ENCODE results near the gene CLN5. TPM values are rescaled to one million over a fixed set of nuclear protein-coding genes. Genes with fewer than 3 reads are reported as not detected.
"Not testable (repeated sequence)": the region's sequence is repeated elsewhere in the genome, so short reads cannot be mapped to it uniquely, and the experiment has no call there.

Gene CLN5
- total RNA-seq, 2 experiments from 2014 or later, result 10.5 to 12.7 TPM

DNA sequence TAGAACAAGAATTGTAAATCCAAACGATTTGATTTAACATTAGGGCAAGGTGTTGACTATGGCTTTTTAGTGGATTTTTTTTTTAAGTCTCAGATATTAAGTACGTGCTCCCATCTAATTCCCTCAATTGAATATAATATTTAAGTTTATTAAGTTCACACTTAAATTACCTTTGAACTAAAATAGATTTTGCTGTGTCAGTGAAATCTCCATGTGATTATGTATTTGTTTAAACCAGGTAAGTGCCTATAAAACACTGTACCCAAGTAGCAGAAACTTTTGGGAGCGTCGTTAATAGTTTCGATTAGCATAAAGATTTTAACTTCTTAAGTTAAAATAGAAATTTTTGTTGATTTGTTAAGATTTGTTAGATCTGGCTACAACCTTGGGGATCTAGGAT, 1.6 kb downstream of the CLN5 start:
- Mint-ChIP-seq H3K4me1 (peaks cover 45% of the 10 kb centered on the region), H3K27me3 (no peaks in the 10 kb centered on the region), H3K36me3 (peaks cover 34% of the 10 kb centered on the region), H3K9me3 (no peaks in the 10 kb centered on the region), H3K4me3 (peak overlapping the region; percentile 96), H3K27ac (peak overlapping the region; percentile 99)
- no peak for DNase-seq

- H3K36me3 Mint-ChIP-seq, result peaks cover 38% of the 10 kb centered on the region
- H3K4me3 Mint-ChIP-seq, result peak overlapping the region; percentile 44
- no peak for DNase-seq
- H3K27ac Mint-ChIP-seq, result no peak overlapping the region
- H3K4me1 Mint-ChIP-seq, result peaks cover 45% of the 10 kb centered on the region
- H3K27me3 Mint-ChIP-seq, result no peaks in the 10 kb centered on the region
- H3K9me3 Mint-ChIP-seq, result no peaks in the 10 kb centered on the region
Measured at GRCh38 chr13:76994281-76994680, 2.4 kb downstream of the CLN5 start.

DNA sequence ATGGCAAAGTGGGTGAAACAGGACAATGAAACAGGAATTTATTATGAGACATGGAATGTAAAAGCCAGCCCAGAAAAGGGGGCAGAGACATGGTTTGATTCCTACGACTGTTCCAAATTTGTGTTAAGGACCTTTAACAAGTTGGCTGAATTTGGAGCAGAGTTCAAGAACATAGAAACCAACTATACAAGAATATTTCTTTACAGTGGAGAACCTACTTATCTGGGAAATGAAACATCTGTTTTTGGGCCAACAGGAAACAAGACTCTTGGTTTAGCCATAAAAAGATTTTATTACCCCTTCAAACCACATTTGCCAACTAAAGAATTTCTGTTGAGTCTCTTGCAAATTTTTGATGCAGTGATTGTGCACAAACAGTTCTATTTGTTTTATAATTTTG, 8.6 kb downstream of the CLN5 start:
- no peaks in the 10 kb centered on the region for H3K27me3 Mint-ChIP-seq
- H3K27ac Mint-ChIP-seq, result no peak overlapping the region
- no peaks in the 10 kb centered on the region for H3K9me3 Mint-ChIP-seq
- no peak overlapping the region for H3K4me3 Mint-ChIP-seq
- no peak for DNase-seq
- peaks cover 28% of the 10 kb centered on the region for H3K4me1 Mint-ChIP-seq
- peaks cover 38% of the 10 kb centered on the region for H3K36me3 Mint-ChIP-seq

DNA sequence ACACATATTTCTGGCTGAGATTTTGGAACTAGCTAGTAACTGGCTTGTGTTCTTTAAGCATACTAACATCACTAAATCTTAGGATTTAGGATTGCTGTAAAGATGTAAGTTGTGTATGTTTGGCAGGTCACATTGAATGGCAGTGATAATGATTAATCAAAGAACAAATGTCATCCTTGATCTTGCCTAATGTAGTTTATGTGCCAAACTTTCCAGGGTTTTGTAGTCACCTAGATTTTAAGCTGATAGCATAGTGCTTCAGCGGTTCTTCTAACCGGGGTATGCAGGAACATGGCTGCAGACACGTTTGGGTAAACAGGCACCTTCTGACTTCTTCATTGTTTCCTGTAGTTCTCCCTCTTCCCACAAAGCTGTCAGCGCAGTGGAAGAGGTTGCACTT, 9.7 kb downstream of the CLN5 start:
- H3K27me3 Mint-ChIP-seq, result no peaks in the 10 kb centered on the region
- no peak overlapping the region for H3K4me3 Mint-ChIP-seq
- H3K4me1 Mint-ChIP-seq, result peaks cover 24% of the 10 kb centered on the region
- H3K9me3 Mint-ChIP-seq, result no peaks in the 10 kb centered on the region
- DNase-seq, result no peak
- H3K27ac Mint-ChIP-seq, result peak overlapping the region; percentile 70
- peaks cover 31% of the 10 kb centered on the region for H3K36me3 Mint-ChIP-seq

DNA sequence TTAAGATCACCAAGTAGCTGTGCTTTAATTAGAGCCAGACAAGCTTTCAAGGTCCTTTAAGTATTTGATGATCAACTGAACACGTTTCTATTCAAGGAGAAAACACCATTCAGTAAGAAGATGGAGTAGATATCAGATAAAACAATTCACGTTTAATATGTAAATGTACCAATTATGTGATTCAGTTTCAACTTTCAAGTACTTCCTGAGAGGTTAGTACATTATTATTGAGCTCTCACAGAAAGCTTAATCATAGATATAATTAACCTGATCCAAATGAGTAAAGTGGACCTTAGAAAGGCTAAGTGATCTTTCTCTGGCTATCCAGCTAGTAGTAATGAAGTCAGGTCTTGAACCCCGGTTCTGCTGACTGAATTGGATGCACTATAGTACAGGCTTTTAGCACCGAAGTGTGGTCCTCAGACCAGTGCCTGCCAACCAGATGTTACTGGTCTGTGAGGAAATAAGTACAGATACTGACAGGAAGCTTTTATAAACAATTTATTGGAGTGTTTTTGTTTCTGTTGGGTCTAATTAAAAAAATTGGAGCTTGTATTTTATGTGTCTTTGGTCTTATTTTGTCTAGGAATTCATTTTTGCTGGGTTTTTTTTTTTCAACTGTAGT, 10.2 kb downstream of the CLN5 start:
- H3K4me1 Mint-ChIP-seq, result peaks cover 24% of the 10 kb centered on the region
- H3K27ac Mint-ChIP-seq, result peak overlapping the region; percentile 70
- no peaks in the 10 kb centered on the region for H3K27me3 Mint-ChIP-seq
- peaks cover 30% of the 10 kb centered on the region for H3K36me3 Mint-ChIP-seq
- no peak overlapping the region for H3K4me3 Mint-ChIP-seq
- DNase-seq, result no peak
- H3K9me3 Mint-ChIP-seq, result no peaks in the 10 kb centered on the region

GRCh38 chr13:77002590-77003190, 10.8 kb downstream of the CLN5 start:
- Mint-ChIP-seq H3K27me3 (no peaks in the 10 kb centered on the region), H3K27ac (no peak overlapping the region), H3K9me3 (no peaks in the 10 kb centered on the region), H3K4me1 (peaks cover 29% of the 10 kb centered on the region), H3K4me3 (no peak overlapping the region), H3K36me3 (peaks cover 28% of the 10 kb centered on the region)
- DNase-seq, result no peak

DNA sequence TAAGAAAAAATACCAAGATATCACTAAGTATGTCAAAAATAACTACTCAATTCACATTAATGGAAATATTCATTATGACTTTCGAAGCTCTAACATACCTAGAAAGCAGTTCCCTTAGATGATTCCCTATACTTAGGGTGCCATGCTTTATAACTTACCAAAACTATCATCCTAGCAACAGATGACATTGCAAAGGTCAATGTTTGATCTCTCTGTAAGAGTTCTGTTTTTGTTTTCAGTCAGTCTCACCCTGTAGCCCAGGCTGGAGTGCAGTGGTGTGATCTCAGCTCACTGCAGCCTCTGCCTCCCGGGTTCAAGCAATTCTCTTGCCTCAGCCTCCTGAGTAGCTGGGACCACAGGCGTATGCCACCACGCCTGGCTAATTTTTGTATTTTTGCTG, 16.5 kb downstream of the CLN5 start:
- Mint-ChIP-seq H3K36me3 (peaks cover 43% of the 10 kb centered on the region), H3K27ac (peak overlapping the region; percentile 83), H3K4me1 (peaks cover 34% of the 10 kb centered on the region)
- not testable (repeated sequence) for H3K4me3 Mint-ChIP-seq, H3K27me3 Mint-ChIP-seq, H3K9me3 Mint-ChIP-seq, DNase-seq

DNA sequence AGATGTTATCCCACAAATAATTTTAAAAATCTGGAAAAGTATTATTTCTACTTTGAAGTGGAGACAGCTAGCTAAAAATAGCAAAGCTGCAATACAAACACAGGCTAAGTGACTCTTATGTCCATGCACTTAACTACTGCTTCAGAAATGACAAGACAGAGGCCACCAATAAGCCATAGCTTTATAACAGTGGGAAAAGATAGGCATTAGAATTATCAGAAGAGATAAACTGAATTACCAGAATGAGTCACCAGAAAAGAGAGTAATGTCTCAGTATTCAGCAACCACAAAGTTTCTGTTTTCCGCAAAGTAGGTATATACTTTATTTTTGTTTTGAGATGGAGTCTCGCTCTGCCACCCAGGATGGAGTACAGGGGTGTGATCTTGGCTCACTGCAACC, 17.1 kb downstream of the CLN5 start:
- Mint-ChIP-seq H3K9me3 (no peaks in the 10 kb centered on the region), H3K27ac (peak overlapping the region; percentile 83), H3K4me3 (no peak overlapping the region), H3K27me3 (no peaks in the 10 kb centered on the region), H3K4me1 (peaks cover 33% of the 10 kb centered on the region), H3K36me3 (peaks cover 49% of the 10 kb centered on the region)
- no peak for DNase-seq

DNA sequence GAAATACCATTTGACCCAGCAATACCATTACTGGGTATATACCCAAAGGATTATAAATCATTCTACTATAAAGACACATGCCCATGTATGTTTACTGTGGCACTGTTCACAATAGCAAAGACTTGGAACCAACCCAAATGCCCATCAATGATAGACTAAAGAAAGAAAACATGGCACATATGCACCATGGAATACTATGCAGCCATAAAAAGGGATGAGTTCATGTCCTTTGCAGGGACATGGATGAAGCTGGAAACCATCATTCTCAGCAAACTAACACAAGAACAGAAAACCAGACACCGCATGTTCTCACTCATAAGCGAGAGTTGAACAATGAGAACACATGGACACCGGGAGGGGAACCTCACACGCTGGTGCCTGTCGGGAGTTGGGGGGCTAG, 17.8 kb downstream of the CLN5 start:
- H3K36me3 Mint-ChIP-seq, result peaks cover 44% of the 10 kb centered on the region
- H3K9me3 Mint-ChIP-seq, H3K4me3 Mint-ChIP-seq, DNase-seq, H3K27me3 Mint-ChIP-seq: not testable (repeated sequence)
- peaks cover 29% of the 10 kb centered on the region for H3K4me1 Mint-ChIP-seq
- peak overlapping the region; percentile 5 for H3K27ac Mint-ChIP-seq

- no peaks in the 10 kb centered on the region for H3K9me3 Mint-ChIP-seq
- H3K27me3 Mint-ChIP-seq, result no peaks in the 10 kb centered on the region
- peak overlapping the region; percentile 7 for H3K27ac Mint-ChIP-seq
- H3K4me1 Mint-ChIP-seq, result peaks cover 22% of the 10 kb centered on the region
- no peak overlapping the region for H3K4me3 Mint-ChIP-seq
- peaks cover 38% of the 10 kb centered on the region for H3K36me3 Mint-ChIP-seq
- DNase-seq, result no peak
Measured at GRCh38 chr13:77013853-77014542, 22.1 kb downstream of the CLN5 start.

GRCh38 chr13:77014906-77015685, 23.2 kb downstream of the CLN5 start:
- DNase-seq, result no peak
- no peaks in the 10 kb centered on the region for H3K27me3 Mint-ChIP-seq
- H3K9me3 Mint-ChIP-seq, result no peaks in the 10 kb centered on the region
- peaks cover 28% of the 10 kb centered on the region for H3K4me1 Mint-ChIP-seq
- no peak overlapping the region for H3K4me3 Mint-ChIP-seq
- no peak overlapping the region for H3K27ac Mint-ChIP-seq
- H3K36me3 Mint-ChIP-seq, result peaks cover 29% of the 10 kb centered on the region

DNA sequence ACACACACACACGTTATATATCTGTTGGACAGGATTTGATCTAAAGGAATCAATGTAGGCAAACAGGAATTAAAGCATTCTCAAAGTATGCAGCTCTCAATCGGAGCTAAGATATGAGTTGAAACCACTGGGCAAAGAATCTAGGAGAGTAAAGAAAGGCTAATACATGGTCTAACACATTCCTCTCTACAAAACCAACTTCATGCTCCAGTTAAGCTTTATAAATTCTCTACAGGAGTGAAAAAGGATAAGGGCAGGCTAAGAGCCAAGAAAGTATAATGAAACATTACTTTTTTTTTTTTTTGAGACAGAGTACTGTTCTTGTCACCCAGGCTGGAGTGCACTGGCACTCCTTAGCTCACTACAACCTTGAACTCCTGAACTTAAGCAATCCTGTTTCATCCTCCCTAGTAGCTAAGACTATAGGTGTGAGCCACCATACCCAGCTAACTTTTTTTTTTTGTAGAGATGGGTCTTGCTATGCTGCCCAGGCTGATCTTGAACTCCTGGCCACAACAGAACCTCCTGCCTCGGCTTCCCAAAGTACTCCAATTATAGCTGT, 24.5 kb downstream of the CLN5 start:
- H3K9me3 Mint-ChIP-seq, result no peaks in the 10 kb centered on the region
- H3K27ac Mint-ChIP-seq, result no peak overlapping the region
- peaks cover 19% of the 10 kb centered on the region for H3K36me3 Mint-ChIP-seq
- DNase-seq, result no peak
- H3K4me1 Mint-ChIP-seq, result peaks cover 36% of the 10 kb centered on the region
- no peaks in the 10 kb centered on the region for H3K27me3 Mint-ChIP-seq
- H3K4me3 Mint-ChIP-seq, result no peak overlapping the region

GRCh38 chr13:77016888-77017623, 25.2 kb downstream of the CLN5 start:
- H3K27ac Mint-ChIP-seq, result no peak overlapping the region
- peaks cover 19% of the 10 kb centered on the region for H3K36me3 Mint-ChIP-seq

DNA sequence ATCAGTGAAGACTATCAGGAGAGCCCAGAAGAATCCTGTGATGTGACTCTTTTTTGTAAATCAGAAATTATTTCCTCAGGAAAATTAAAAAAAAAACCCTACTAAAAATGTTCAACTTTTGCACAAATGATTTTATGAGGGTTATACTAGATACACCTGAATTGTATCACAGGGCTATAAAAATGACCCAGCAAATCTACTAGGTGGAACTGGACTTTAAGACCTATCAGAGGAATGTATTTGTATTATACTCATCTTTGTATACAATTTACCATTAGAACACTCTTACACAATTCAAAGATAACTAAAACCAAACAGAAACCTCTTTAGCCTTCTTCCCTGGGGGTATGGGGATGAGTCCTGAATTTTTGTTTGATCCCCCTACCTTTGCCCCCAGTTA, 27.9 kb downstream of the CLN5 start:
- H3K4me3 Mint-ChIP-seq, result no peak overlapping the region
- H3K27me3 Mint-ChIP-seq, result no peaks in the 10 kb centered on the region
- peaks cover 65% of the 10 kb centered on the region for H3K4me1 Mint-ChIP-seq
- no peaks in the 10 kb centered on the region for H3K9me3 Mint-ChIP-seq
- no peak overlapping the region for H3K27ac Mint-ChIP-seq
- peaks cover 21% of the 10 kb centered on the region for H3K36me3 Mint-ChIP-seq
- no peak for DNase-seq

More at GRCh38 chr13:77016888-77017623, 25.2 kb downstream of the CLN5 start:
- Mint-ChIP-seq H3K4me1 (peaks cover 43% of the 10 kb centered on the region), H3K4me3 (no peak overlapping the region), H3K9me3 (no peaks in the 10 kb centered on the region), H3K27me3 (no peaks in the 10 kb centered on the region)
- DNase-seq, result no peak
